Measurements from ENCODE around the gene VEGFB.

DNA sequence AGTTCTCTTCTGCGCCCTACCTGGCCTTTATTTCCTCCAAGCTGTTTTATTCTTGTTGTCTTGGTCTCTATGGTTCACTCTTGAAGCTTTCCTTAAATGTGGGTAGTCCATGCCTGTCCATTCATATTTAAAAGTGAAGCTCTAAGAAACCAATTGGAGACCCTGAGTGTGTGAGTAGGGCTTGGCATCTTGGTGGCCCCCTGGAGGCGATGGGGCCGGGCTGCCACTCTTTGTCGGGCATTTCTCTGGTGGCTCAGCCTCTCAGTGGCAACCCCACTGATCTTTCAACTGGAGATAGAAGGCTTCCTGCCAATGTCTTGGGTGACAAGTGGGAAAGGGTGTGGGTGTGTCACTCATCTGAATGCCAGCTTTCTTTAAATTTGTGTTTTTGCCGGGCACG lies 17.5 kb upstream of the VEGFB start:
- TF ChIP-seq, protein P1, sequence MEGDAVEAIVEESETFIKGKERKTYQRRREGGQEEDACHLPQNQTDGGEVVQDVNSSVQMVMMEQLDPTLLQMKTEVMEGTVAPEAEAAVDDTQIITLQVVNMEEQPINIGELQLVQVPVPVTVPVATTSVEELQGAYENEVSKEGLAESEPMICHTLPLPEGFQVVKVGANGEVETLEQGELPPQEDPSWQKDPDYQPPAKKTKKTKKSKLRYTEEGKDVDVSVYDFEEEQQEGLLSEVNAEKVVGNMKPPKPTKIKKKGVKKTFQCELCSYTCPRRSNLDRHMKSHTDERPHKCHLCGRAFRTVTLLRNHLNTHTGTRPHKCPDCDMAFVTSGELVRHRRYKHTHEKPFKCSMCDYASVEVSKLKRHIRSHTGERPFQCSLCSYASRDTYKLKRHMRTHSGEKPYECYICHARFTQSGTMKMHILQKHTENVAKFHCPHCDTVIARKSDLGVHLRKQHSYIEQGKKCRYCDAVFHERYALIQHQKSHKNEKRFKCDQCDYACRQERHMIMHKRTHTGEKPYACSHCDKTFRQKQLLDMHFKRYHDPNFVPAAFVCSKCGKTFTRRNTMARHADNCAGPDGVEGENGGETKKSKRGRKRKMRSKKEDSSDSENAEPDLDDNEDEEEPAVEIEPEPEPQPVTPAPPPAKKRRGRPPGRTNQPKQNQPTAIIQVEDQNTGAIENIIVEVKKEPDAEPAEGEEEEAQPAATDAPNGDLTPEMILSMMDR (conservative IDR thresholded peaks at IDR 0.05) = no peak
- no peak for TF ChIP-seq ZFX (IDR thresholded peaks at IDR 0.05)

Measured in C4-2B (cell line).